ENCODE data around the gene POM121L2. TPM values are rescaled to one million over a fixed set of nuclear protein-coding genes. Genes with fewer than 3 reads are reported as not detected.

The POM121L2 gene
- total RNA-seq, 2 experiments from 2014 or later: not detected

- Mint-ChIP-seq H3K27me3 (peaks cover 26% of the 10 kb centered on the region), H3K4me1 (ENCODE audit: low read depth) (peaks cover 16% of the 10 kb centered on the region), H3K9me3 (no peaks in the 10 kb centered on the region), H3K4me3 (peak overlapping the region; percentile 72), H3K27ac (no peak overlapping the region), H3K36me3 (ENCODE audit: low read depth) (peaks cover 3% of the 10 kb centered on the region)
- POLR2A ChIA-PET: interaction anchor here (0.6 kb wide), 1 partner anchor 352 kb away, joined by 3 read pairs; no protein-coding TSS in a partner anchor
- DNase-seq (no peak), ATAC-seq (no peak)
- CTCF ChIA-PET: interaction anchor here (0.5 to 1.5 kb wide), 3 partner anchors 12 to 24 kb away, joined by 3 to 6 read pairs (median 3); partner anchors contain the start of gene POM121L2
- intact Hi-C loops (cut with micrococcal nuclease): no loop called here
- no peak for TF ChIP-seq CTCF (IDR thresholded peaks at IDR 0.05)
These were observed 22.1 kb upstream of the POM121L2 start for GRCh38 chr6:27334141-27334540.

- ATAC-seq (no peak), DNase-seq (no peak)
- ChIA-PET POLR2A (interaction anchor here (0.6 kb wide), 1 partner anchor 352 kb away, joined by 3 read pairs; no protein-coding TSS in a partner anchor), CTCF (interaction anchor here (0.5 to 1.5 kb wide), 3 partner anchors 12 to 24 kb away, joined by 3 to 6 read pairs (median 3); partner anchors contain the start of gene POM121L2)
- Mint-ChIP-seq H3K4me1 (ENCODE audit: low read depth) (peaks cover 16% of the 10 kb centered on the region), H3K36me3 (ENCODE audit: low read depth) (peaks cover 3% of the 10 kb centered on the region), H3K27ac (no peak overlapping the region), H3K27me3 (peaks cover 26% of the 10 kb centered on the region), H3K9me3 (no peaks in the 10 kb centered on the region), H3K4me3 (peak overlapping the region; percentile 72)
- intact Hi-C loops (cut with micrococcal nuclease): no loop called here
- no peak for TF ChIP-seq CTCF (IDR thresholded peaks at IDR 0.05)
These were observed 21.6 kb upstream of the POM121L2 start for GRCh38 chr6:27333642-27334040.

- POLR2A ChIA-PET: no interaction called here
- CTCF ChIA-PET: interaction anchor here (1.1 to 1.5 kb wide), 3 partner anchors 13 to 145 kb away, joined by 3 to 6 read pairs (median 3); partner anchors contain the start of gene POM121L2
- Mint-ChIP-seq H3K9me3 (no peaks in the 10 kb centered on the region), H3K27me3 (peaks cover 23% of the 10 kb centered on the region), H3K4me3 (peak overlapping the region; percentile 72), H3K27ac (peak overlapping the region; percentile 62), H3K36me3 (ENCODE audit: low read depth) (peaks cover 3% of the 10 kb centered on the region), H3K4me1 (ENCODE audit: low read depth) (peaks cover 16% of the 10 kb centered on the region)
- TF ChIP-seq CTCF (IDR thresholded peaks at IDR 0.05): no peak
- DNase-seq (peak; percentile 69), ATAC-seq (peak; percentile 86)
- intact Hi-C loops (cut with micrococcal nuclease): no loop called here
These were observed 20.9 kb upstream of the POM121L2 start for GRCh38 chr6:27332692-27333641.

GRCh38 chr6:27327023-27327738 is 15.1 kb upstream of the POM121L2 start:
- Mint-ChIP-seq H3K27ac (no peak overlapping the region), H3K4me1 (ENCODE audit: low read depth) (peaks cover 2% of the 10 kb centered on the region), H3K4me3 (no peak overlapping the region), H3K27me3 (peaks cover 28% of the 10 kb centered on the region), H3K9me3 (no peaks in the 10 kb centered on the region), H3K36me3 (ENCODE audit: low read depth) (no peaks in the 10 kb centered on the region)
- intact Hi-C loops (cut with micrococcal nuclease): no loop called here
- ChIA-PET CTCF (interaction anchor here (0.6 kb wide), 1 partner anchor 427 kb away, joined by 3 read pairs; no protein-coding TSS in a partner anchor), POLR2A (no interaction called here)
- no peak for TF ChIP-seq CTCF (IDR thresholded peaks at IDR 0.05)
- DNase-seq (no peak), ATAC-seq (no peak)
